Tibial artery (tissue), 4 donors: ENCODE measurements around the gene PDCL2.

Experiments used
- DNase-seq, 2 donors: peaks; one replicate each; pipeline ENCODE4 v3.0.0-alpha.2; 2019
- H3K27ac ChIP-seq, 2 donors: fragments of 200-600 bp; sonication (generic) in 1 of 2; 1 replicate in 1 of 2; 2 replicates in 1 of 2; pipeline ENCODE4 v1.5.1; 2018 to 2019; ENCODE audit warnings: mild to moderate bottlenecking in 1 of 2
- H3K27me3 ChIP-seq, 2 donors: fragments of 200-600 bp; sonication (generic) in 1 of 2; one replicate each; pipeline versions ENCODE4 v1.5.1 to v1.6.0; 2016 to 2019
- H3K36me3 ChIP-seq, 3 donors: fragments of 200-600 bp; sonication (generic) in 2 of 3; one replicate each; pipeline ENCODE4 v1.5.1; 2016 to 2019; ENCODE audit warnings: mild to moderate bottlenecking in 2 of 3
- H3K4me1 ChIP-seq, 4 donors: fragments of 200-600 bp; sonication (generic) in 2 of 4; 1 replicate in 3 of 4; 2 replicates in 1 of 4; pipeline ENCODE4 v1.5.1; 2016 to 2019
- H3K4me3 ChIP-seq, 2 donors: fragments of 200-600 bp; sonication (generic) in 1 of 2; 1 replicate in 1 of 2; 2 replicates in 1 of 2; pipeline ENCODE4 v1.5.1; 2018 to 2019; ENCODE audit warnings: mild to moderate bottlenecking in 2 of 2
- H3K9me3 ChIP-seq, 3 donors: fragments of 200-600 bp; sonication (generic) in 1 of 3; one replicate each; pipeline ENCODE4 v1.5.1; 2016 to 2019
- intact Hi-C: fragments of 100-400 bp; cut with DNase I; formaldehyde crosslinking; loops from one replicate; pipeline ENCODE4 v1.15.0; 2023; ENCODE audit warnings: low total_unique reads
- TF ChIP-seq, protein P1 (sequence below), 2 experiments: fragments of 200-600 bp in 1 of 2; fragments of 450-650 bp in 1 of 2; IDR thresholded peaks; one replicate each; pipeline ENCODE4 v1.5.1; 2017 to 2019; ENCODE audit warnings: antibody characterized with exemption in 2 of 2, mild to moderate bottlenecking in 1 of 2, moderate library complexity in 1 of 2

PDCL2 gene

GRCh38 chr4:55507612-55508011, 84.4 kb downstream of the PDCL2 start:
- Histone ChIP-seq H3K27ac (no peak overlapping the region), H3K4me1 (peaks cover 0 to 4% (median 0%) of the 10 kb centered on the region in 4 donors), H3K9me3 (no peaks in the 10 kb centered on the region), H3K36me3 (peaks cover 0 to 17% (median 0%) of the 10 kb centered on the region in 3 donors), H3K27me3 (no peaks in the 10 kb centered on the region), H3K4me3 (no peak overlapping the region)
- intact Hi-C loops: no loop called here
- TF ChIP-seq, protein P1, sequence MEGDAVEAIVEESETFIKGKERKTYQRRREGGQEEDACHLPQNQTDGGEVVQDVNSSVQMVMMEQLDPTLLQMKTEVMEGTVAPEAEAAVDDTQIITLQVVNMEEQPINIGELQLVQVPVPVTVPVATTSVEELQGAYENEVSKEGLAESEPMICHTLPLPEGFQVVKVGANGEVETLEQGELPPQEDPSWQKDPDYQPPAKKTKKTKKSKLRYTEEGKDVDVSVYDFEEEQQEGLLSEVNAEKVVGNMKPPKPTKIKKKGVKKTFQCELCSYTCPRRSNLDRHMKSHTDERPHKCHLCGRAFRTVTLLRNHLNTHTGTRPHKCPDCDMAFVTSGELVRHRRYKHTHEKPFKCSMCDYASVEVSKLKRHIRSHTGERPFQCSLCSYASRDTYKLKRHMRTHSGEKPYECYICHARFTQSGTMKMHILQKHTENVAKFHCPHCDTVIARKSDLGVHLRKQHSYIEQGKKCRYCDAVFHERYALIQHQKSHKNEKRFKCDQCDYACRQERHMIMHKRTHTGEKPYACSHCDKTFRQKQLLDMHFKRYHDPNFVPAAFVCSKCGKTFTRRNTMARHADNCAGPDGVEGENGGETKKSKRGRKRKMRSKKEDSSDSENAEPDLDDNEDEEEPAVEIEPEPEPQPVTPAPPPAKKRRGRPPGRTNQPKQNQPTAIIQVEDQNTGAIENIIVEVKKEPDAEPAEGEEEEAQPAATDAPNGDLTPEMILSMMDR (IDR thresholded peaks at IDR 0.05): no peak
- DNase-seq: no peak
